ENCODE measurements around the gene CCDC160.
"Not testable (repeated sequence)": the region's sequence is repeated elsewhere in the genome, so short reads cannot be mapped to it uniquely, and the experiment has no call there.

CCDC160 gene

DNA sequence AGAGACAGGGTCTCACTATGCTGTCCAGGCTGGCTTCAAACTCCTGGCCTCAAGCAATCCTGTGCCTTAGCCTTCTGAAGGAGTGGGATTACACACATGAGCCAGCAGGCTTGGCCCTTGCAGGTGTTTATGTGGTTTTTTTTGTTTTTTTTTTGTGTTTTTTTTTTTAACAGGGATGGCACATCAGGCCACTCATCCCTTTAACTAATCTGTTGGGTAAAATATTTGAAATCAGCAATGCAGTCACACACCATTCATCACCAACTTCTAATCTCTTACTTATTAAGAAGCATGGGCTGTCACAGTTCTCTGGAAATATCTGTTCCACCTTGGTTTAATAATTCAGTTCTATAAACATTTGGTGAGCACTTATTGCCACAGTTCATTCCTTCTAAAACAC lies 12.3 kb downstream of the CCDC160 start:
- no peak for DNase-seq
- H3K27ac Mint-ChIP-seq, result no peak overlapping the region
- peaks cover 0 to 2% of the 10 kb centered on the region in 2 donors for H3K4me1 Mint-ChIP-seq (ENCODE audit: low read depth in 2 of 2)
- no peak overlapping the region for H3K4me3 Mint-ChIP-seq
- peaks cover 2% of the 10 kb centered on the region for H3K36me3 Mint-ChIP-seq (ENCODE audit: insufficient read depth)
- ATAC-seq (replicated peaks), result no peak
- H3K9me3 Mint-ChIP-seq, result no peaks in the 10 kb centered on the region
- H3K27me3 Mint-ChIP-seq, result peaks cover 0 to 6% of the 10 kb centered on the region in 2 donors

DNA sequence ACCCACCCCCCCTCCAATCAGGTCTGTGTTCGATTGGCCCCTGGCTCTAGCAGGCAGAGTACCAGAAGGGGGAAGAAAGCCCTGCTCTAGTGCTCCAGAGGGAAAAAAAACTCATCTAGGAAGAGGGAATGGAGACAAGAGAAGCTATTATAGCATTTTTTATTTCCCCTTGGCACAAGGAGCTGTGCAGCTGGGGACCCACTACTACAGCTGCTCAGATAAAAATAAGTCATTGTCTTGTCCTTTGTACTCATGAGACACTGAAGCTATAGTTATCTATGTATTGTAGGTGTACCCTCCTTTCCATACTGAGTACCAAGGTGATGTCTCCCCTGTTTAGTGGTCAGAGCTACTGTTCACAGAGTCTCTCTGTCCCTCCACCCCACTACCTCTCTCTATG lies 14.3 kb downstream of the CCDC160 start:
- Mint-ChIP-seq H3K27ac (no peak overlapping the region), H3K27me3 (no peaks in the 10 kb centered on the region)

DNA sequence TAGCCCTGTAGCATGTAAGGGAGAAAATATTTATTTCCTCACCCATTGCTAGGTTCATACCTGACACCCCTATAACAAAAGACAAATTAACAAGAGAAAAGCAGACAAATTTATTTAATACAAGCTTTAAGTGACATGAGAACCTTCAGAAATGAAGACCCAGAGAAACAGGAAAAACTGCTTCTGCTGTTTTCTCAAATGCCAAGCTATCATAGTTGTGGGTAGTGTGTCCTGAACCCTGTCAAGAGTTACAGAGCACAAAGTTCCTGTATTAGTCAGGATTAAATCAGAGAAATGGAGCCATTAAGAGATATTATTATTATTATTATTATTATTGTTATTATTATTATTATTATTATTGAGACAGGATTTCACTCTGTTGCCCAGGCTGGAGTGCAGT lies 17.5 kb downstream of the CCDC160 start:
- DNase-seq, result no peak
- H3K4me1 Mint-ChIP-seq (ENCODE audit: low read depth in 2 of 2), result peaks cover 0 to 3% of the 10 kb centered on the region in 2 donors
- no peak overlapping the region for H3K4me3 Mint-ChIP-seq
- no peaks in the 10 kb centered on the region for H3K9me3 Mint-ChIP-seq
- ATAC-seq (replicated peaks), result no peak
- no peaks in the 10 kb centered on the region for H3K27me3 Mint-ChIP-seq
- H3K27ac Mint-ChIP-seq, result no peak overlapping the region
- H3K36me3 Mint-ChIP-seq (ENCODE audit: insufficient read depth), result no peaks in the 10 kb centered on the region

More for the DNA sequence above, 14.3 kb downstream of the CCDC160 start:
- DNase-seq (no peak), ATAC-seq (replicated peaks) (no peak)
- Mint-ChIP-seq H3K9me3 (no peaks in the 10 kb centered on the region), H3K36me3 (ENCODE audit: insufficient read depth) (no peaks in the 10 kb centered on the region), H3K4me3 (no peak overlapping the region), H3K4me1 (ENCODE audit: low read depth in 2 of 2) (peaks cover 0 to 3% of the 10 kb centered on the region in 2 donors)

DNA sequence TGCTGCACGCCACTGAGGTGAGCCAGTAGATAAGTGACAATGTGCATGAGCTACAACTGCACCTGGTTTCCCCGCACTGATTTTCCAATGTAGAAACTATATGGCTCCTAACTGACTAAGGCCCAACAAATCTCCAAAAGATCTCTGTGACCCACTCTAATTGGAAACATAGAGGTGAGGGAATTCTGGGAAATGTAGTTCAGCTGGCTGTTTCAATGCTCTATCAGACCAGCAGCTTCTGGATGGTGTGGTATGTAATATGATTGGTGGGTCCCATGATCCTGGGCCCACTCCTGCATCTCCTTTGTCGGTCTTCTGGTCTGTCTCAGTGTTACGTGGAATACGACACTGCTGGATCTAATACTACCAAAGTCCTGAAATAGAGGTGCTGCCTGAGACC lies 18.6 kb downstream of the CCDC160 start:
- Mint-ChIP-seq H3K4me3 (no peak overlapping the region), H3K27ac (no peak overlapping the region), H3K27me3 (no peaks in the 10 kb centered on the region), H3K9me3 (no peaks in the 10 kb centered on the region), H3K4me1 (ENCODE audit: low read depth in 2 of 2) (peaks cover 0 to 3% of the 10 kb centered on the region in 2 donors), H3K36me3 (ENCODE audit: insufficient read depth) (no peaks in the 10 kb centered on the region)
- DNase-seq (no peak), ATAC-seq (replicated peaks) (no peak)

DNA sequence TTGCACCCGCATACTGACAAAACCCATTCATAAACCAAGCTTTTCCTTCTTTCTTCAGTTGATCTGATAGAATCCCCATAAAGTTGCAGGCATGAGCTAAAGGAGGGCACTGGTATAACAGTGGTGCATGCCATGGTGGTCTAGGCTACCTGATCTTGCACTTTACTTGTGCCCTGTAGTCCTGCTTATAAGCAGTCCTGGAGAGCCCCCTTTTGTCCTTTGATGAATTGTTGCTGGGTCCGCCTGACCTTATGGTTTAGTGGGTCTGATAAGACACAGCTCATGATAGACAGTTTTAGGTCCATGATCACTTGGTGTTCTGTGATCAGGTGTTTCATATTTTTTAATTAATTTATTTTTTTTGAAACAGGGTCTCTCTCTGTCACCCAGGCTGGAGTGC lies 19.7 kb downstream of the CCDC160 start:
- Mint-ChIP-seq H3K27me3 (no peaks in the 10 kb centered on the region), H3K4me3 (no peak overlapping the region), H3K36me3 (ENCODE audit: insufficient read depth) (no peaks in the 10 kb centered on the region), H3K4me1 (ENCODE audit: low read depth in 2 of 2) (peaks cover 0 to 3% of the 10 kb centered on the region in 2 donors), H3K9me3 (no peaks in the 10 kb centered on the region), H3K27ac (no peak overlapping the region)
- ATAC-seq (replicated peaks) (no peak), DNase-seq (no peak)

DNA sequence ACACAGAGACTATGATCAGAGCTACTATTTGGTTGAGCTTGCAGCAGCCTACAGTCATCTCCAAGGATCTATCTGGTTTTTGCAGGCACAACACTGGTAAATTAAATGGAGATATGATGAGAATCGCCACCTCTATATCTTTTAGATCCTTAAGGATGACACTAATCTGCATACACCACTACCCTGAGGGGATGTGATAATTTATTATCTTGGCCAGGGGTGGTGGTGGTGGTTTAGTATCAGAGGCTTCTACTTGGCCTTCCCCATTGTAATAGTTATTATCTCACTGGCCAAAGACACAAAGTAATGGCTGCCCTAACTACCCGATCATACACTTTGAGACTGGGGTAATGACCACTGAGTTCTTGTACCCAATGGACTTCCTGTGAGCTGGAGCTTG lies 21.2 kb downstream of the CCDC160 start:
- no peak overlapping the region for H3K4me3 Mint-ChIP-seq
- no peaks in the 10 kb centered on the region for H3K27me3 Mint-ChIP-seq
- H3K27ac Mint-ChIP-seq, result no peak overlapping the region
- peaks cover 0 to 3% of the 10 kb centered on the region in 2 donors for H3K4me1 Mint-ChIP-seq (ENCODE audit: low read depth in 2 of 2)
- H3K36me3 Mint-ChIP-seq (ENCODE audit: insufficient read depth), result no peaks in the 10 kb centered on the region
- no peak for ATAC-seq (replicated peaks)
- no peak for DNase-seq
- no peaks in the 10 kb centered on the region for H3K9me3 Mint-ChIP-seq

DNA sequence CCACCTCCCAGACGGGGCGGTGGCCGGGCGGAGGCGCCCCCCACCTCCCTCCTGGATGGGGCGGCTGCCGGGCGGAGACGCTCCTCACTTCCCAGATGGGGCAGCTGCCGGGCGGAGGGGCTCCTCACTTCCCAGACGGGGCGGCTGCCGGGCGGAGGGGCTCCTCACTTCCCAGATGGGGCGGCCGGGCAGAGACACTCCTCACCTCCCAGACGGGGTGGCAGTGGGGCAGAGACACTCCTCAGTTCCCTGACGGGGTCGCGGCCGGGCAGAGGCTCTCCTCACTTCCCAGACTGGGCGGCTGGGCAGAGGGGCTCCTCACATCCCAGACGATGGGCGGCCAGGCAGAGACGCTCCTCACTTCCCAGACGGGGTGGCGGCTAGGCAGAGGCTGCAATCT lies 49.0 kb downstream of the CCDC160 start:
- not testable (repeated sequence) for H3K9me3 Mint-ChIP-seq; H3K36me3 Mint-ChIP-seq (ENCODE audit: insufficient read depth); H3K27me3 Mint-ChIP-seq; H3K27ac Mint-ChIP-seq; ATAC-seq (replicated peaks); H3K4me1 Mint-ChIP-seq (ENCODE audit: low read depth in 2 of 2); DNase-seq; H3K4me3 Mint-ChIP-seq

DNA sequence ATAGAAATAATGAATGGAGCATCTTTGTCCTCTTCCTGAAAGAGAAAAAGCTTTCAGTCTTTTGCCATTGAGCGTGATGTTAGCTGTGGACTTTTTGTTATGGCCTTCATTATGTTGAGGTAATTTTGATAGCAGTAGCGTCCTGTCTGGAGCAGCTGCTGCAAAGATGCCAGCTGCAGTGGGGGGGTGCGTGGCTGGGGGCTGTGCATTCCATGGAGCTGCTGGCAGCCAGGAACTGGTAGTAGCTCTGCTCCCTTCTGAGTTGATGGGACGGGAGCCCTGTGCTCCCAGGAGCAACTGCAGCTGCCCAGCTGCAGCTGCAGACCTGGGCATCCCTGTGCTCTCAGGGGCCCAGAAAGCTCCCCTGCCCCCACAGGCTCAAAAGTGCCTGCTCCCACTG lies 50.4 kb downstream of the CCDC160 start:
- no peak overlapping the region for H3K4me3 Mint-ChIP-seq
- H3K4me1 Mint-ChIP-seq (ENCODE audit: low read depth in 2 of 2), result no peaks in the 10 kb centered on the region
- no peaks in the 10 kb centered on the region for H3K36me3 Mint-ChIP-seq (ENCODE audit: insufficient read depth)
- DNase-seq, result no peak
- no peaks in the 10 kb centered on the region for H3K9me3 Mint-ChIP-seq
- ATAC-seq (replicated peaks), result no peak
- H3K27ac Mint-ChIP-seq, result no peak overlapping the region
- no peaks in the 10 kb centered on the region for H3K27me3 Mint-ChIP-seq

DNA sequence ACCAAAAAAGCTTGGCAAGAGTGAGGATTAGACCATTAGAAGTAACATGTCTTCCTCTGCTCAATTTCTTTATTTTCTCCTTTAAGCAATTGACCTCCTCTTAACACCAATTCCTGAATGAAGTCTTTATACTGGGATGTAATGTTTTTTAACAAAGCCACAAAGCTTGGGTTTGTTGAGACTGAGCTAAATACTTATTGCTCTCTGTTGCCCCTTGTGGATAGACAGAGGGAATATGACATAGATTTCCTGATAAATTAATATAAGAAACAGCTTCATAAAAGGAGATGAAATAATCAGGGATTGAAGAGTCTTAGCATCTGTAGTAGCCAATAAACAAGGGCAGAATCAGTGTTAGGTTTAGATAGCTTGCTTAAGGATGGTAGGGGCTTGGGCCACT lies 57.6 kb downstream of the CCDC160 start:
- Mint-ChIP-seq H3K9me3 (no peaks in the 10 kb centered on the region), H3K27me3 (peaks cover 12 to 41% of the 10 kb centered on the region in 2 donors), H3K4me3 (no peak overlapping the region), H3K36me3 (ENCODE audit: insufficient read depth) (no peaks in the 10 kb centered on the region), H3K27ac (no peak overlapping the region), H3K4me1 (ENCODE audit: low read depth in 2 of 2) (no peaks in the 10 kb centered on the region)
- no peak for DNase-seq
- no peak for ATAC-seq (replicated peaks)

Data from effector memory CD8-positive, alpha-beta T cell (primary cell).